Posterior vena cava (tissue), 2 donors: Measurements from ENCODE around the gene PRDX5. TPM values are rescaled to one million over a fixed set of nuclear protein-coding genes. Genes with fewer than 3 reads are reported as not detected.
A peak's percentile ranks its signal among the peaks of the same experiment; 100 is the strongest.
"Not testable (repeated sequence)": the region's sequence is repeated elsewhere in the genome, so short reads cannot be mapped to it uniquely, and the experiment has no call there.

Experiments used
- DNase-seq: peaks from one replicate; pipeline ENCODE4 v3.0.0-alpha.2; 2020; ENCODE audit warnings: low spot score
- intact Hi-C, 2 donors: fragments of 100-400 bp; cut with DNase I; formaldehyde crosslinking; loops; one replicate each; pipeline versions ENCODE4 v1.14.1 to v1.14.2; 2022 to 2023
- total RNA-seq, 2 donors: library from RNA; stranded (reverse); fragmentation: NEBNext Ultra II Directional; extraction: Animal tissue kit (Norgen Biotek cat#: 25700); gene quantifications; one replicate each; pipeline ENCODE4 v1.2.1, GENCODE V29; 2021
- donor health status: DM: yes; HTN: yes; CAD: no.
- donor health status: DM: yes; HTN: yes; CAD: no.

Gene PRDX5
- total RNA-seq, 2 donors from 2014 or later, result 82.7 to 98.6 TPM

- DNase-seq, result peak; percentile 70
- intact Hi-C loops, result loop anchor here (5.0 to 10.0 kb wide), 2 partner anchors 59 to 96 kb away; partner anchors contain the start of genes FERMT3 (in 1 of the 2), FKBP2 (in 1 of the 2) and PPP1R14B (in 1 of the 2)
Measured at GRCh38 chr11:64303109-64304031, 14.6 kb upstream of the PRDX5 start.

- intact Hi-C loops, result loop anchor here (5.0 to 10.0 kb wide), 2 partner anchors 59 to 97 kb away; partner anchors contain the start of genes FERMT3 (in 1 of the 2), FKBP2 (in 1 of the 2) and PPP1R14B (in 1 of the 2)
- DNase-seq, result peak; percentile 78
Measured at GRCh38 chr11:64304032-64304315, 13.9 kb upstream of the PRDX5 start.

GRCh38 chr11:64304316-64305072 is 13.4 kb upstream of the PRDX5 start:
- intact Hi-C loops, result loop anchor here (5.0 to 10.0 kb wide), 2 partner anchors 60 to 97 kb away; partner anchors contain the start of genes FERMT3 (in 1 of the 2), FKBP2 (in 1 of the 2) and PPP1R14B (in 1 of the 2)

GRCh38 chr11:64305075-64305690 is 12.7 kb upstream of the PRDX5 start, which contains the start of gene ESRRA:
ESRRA (plus strand) TSS chr11:64305524; CDS start chr11:64307180, 1,656 bp downstream.
- intact Hi-C loops, result loop anchor here in 1 of 2 donors (10.0 kb wide), 1 partner anchor 60 kb away; the partner anchor contains the start of genes FKBP2 and PPP1R14B
- DNase-seq, result peak; percentile 100

More at GRCh38 chr11:64304316-64305072, 13.4 kb upstream of the PRDX5 start:
- peak; percentile 98 for DNase-seq

- intact Hi-C loops, result loop anchor here in 1 of 2 donors (10.0 kb wide), 1 partner anchor 61 kb away; the partner anchor contains the start of genes FKBP2 and PPP1R14B
- DNase-seq, result peak; percentile 90
Measured at GRCh38 chr11:64305691-64306562, 12.0 kb upstream of the PRDX5 start.

GRCh38 chr11:64306563-64306875 is 11.4 kb upstream of the PRDX5 start:
- intact Hi-C loops, result loop anchor here in 1 of 2 donors (10.0 kb wide), 1 partner anchor 62 kb away; the partner anchor contains the start of genes FKBP2 and PPP1R14B
- no peak for DNase-seq

GRCh38 chr11:64306876-64307622 is 10.9 kb upstream of the PRDX5 start:
- intact Hi-C loops, result loop anchor here in 1 of 2 donors (10.0 kb wide), 1 partner anchor 62 kb away; the partner anchor contains the start of genes FKBP2 and PPP1R14B

GRCh38 chr11:64307795-64308194 is 10.1 kb upstream of the PRDX5 start:
- DNase-seq, result not testable (repeated sequence)
- intact Hi-C loops, result loop anchor here in 1 of 2 donors (10.0 kb wide), 1 partner anchor 63 kb away; the partner anchor contains the start of genes FKBP2 and PPP1R14B

More at GRCh38 chr11:64306876-64307622, 10.9 kb upstream of the PRDX5 start:
- no peak for DNase-seq

- intact Hi-C loops, result loop anchor here in 1 of 2 donors (5.0 kb wide), 1 partner anchor 39 kb away; no protein-coding TSS in a partner anchor
- DNase-seq, result peak; percentile 44
Measured at GRCh38 chr11:64312947-64313346, 5.0 kb upstream of the PRDX5 start.

GRCh38 chr11:64313491-64314145 is 4.3 kb upstream of the PRDX5 start:
- intact Hi-C loops, result loop anchor here in 1 of 2 donors (5.0 kb wide), 1 partner anchor 39 kb away; no protein-coding TSS in a partner anchor
- DNase-seq, result peak; percentile 92

GRCh38 chr11:64314146-64314804 is 3.6 kb upstream of the PRDX5 start:
- intact Hi-C loops, result loop anchor here in 1 of 2 donors (5.0 kb wide), 1 partner anchor 38 kb away; no protein-coding TSS in a partner anchor
- DNase-seq, result no peak

GRCh38 chr11:64314805-64315561 is 2.9 kb upstream of the PRDX5 start:
- intact Hi-C loops, result loop anchor here in 1 of 2 donors (5.0 kb wide), 1 partner anchor 37 kb away; no protein-coding TSS in a partner anchor
- peak; percentile 71 for DNase-seq

- DNase-seq, result peak; percentile 69
- intact Hi-C loops, result not testable (repeated sequence)
Measured at GRCh38 chr11:64315667-64316526, 2.0 kb upstream of the PRDX5 start.

GRCh38 chr11:64316672-64317324 is 1.1 kb upstream of the PRDX5 start:
- DNase-seq, result no peak
- intact Hi-C loops, result no loop called here
